CD4-positive, alpha-beta T cell treated with Interleukin-21 for 1 hour (primary cell): ENCODE data around the gene IFNA13.
"Not testable (repeated sequence)": the region's sequence is repeated elsewhere in the genome, so short reads cannot be mapped to it uniquely, and the experiment has no call there.

Experiments
- DNase-seq: peaks from one replicate; pipeline ENCODE4 v3.0.0-alpha.2; 2020

The IFNA13 gene

GRCh38 chr9:21367957-21368356, at the start of gene IFNA13:
IFNA13 (minus strand) TSS chr9:21368057; CDS start chr9:21368010, 47 bp downstream.
- DNase-seq, result no peak

DNA sequence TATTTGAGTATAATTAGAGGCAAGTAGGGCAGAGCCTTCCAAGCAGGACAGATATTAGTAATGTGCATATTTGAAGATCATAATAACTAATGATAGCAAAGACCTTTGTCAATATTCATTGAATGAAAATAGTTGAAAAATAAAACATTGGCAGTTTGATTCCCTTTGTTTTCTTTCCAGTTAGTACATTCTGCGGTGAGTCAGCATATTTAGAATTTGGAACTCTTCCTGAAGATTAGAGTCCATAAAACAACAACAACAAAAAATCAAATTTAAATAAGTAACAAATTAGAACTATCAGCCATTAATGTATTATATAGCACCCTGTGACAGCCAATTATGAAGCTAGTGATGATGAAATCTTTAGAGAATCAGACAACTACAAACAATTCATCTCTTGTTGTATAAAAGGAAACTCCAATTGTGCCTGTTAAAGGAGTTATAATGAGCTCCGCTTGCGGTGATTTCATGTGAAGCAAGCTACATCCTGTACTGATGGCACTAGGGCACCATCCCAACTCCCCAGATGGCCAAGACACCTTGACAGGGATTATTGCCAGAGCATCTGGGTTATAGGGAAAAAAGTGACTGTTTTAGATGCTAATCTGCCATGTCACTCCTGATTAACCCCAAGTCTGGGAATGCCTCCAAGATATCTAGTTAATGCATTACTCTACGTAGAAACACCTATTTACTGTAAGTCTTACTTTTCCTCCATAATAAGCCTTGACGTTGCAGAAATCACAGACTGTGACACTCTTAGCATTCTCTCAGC, 47.8 kb upstream of the IFNA13 start:
- no peak for DNase-seq

DNA sequence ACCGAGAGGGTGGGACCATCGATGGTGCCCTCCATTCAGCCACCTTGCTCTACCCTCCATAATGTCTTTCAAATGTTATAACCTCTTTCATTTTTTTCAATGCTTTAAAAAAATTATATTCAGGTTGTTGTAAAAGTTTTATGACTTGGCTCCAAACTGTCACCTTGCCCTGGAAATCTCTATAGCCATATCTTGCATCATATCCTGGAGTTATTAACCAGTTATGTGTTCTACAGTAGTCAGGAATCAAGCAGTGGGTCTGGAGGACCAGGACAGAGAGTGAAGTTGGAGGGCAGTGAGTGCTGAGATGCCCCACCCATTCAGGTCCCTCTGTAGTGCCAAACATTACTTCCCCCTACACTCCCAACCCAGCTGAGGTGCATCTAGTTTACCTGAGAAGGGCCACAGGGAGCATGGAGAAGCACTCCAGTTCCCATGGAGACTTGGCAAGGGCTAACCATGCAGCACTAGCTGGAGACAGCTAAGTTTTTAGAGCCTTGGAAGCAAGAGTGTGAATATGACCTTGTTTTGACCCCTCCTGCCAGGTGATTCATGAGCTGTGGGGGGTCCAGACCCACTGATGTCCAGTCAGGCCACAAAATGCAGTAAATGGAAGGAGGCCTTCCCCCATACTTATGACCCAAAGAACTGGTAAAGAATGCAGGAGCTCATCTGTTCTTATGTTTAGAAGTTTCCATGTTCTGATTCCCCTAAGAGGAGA, 46.5 kb upstream of the IFNA13 start:
- DNase-seq, result no peak

DNA sequence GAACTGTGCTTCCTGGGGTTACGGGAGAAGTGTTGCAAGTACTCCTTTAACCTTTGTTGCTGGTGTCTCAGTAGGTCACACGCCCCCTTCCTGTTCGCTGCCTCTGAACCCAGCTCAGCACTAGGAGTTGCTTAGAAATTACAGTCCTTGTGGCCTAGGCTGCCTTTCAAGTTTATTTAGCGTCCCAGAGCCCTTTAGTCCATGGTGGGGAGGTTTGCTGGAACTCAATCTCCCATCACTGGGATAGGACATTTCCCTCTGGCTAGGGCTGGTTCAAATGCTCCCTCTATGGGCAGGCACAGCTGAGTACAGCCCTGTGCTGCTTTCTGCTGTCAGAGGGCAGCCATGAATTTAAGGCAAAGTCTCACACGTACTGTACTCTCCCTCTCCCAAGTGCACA, 45.8 kb upstream of the IFNA13 start:
- peak; percentile 12 for DNase-seq

- no peak for DNase-seq
Observed at GRCh38 chr9:21413151-21413550, 45.3 kb upstream of the IFNA13 start.

DNA sequence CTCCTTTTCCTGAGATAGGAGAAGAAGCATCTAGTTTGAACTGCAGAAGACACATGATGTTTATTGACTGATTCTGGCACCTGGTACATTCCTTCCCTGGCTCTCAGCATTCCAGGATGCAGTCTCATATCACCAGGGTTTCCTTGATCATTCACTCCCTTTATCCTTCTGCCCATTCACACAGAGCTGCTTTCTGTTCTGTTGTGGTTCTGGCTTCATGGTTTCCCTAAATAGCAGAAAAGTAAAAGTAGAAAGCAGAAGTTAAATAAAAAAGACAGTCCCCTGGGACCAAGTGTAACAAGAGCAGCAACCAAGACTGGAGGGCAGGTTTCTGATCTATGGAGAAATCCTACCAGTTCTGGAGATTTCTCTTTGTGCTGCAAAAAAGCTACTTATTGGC, 44.2 kb upstream of the IFNA13 start:
- no peak for DNase-seq

DNA sequence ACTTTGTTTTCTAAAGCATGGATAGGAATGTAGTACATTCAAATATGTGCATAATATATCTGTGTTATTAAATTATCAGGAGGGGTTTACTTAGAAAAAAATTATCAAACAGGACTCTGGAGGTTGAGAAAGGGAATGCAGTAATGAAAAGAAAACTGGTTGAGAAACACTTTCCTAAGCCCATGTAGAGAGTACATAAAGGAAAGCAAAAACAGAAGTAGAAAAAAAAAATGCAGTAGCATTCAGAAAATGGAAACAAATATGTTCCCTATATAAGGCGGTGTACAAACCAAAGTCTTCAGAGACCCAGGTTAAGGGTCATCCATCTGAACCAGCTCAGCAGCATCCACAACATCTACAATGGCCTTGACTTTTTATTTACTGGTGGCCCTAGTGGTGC, 41.0 kb upstream of the IFNA13 start, which contains the start of gene IFNA8:
IFNA8 (plus strand) TSS at position 301 of the 400 bp plus-strand sequence; CDS start at position 361, 60 bp downstream.
- DNase-seq, result no peak

DNA sequence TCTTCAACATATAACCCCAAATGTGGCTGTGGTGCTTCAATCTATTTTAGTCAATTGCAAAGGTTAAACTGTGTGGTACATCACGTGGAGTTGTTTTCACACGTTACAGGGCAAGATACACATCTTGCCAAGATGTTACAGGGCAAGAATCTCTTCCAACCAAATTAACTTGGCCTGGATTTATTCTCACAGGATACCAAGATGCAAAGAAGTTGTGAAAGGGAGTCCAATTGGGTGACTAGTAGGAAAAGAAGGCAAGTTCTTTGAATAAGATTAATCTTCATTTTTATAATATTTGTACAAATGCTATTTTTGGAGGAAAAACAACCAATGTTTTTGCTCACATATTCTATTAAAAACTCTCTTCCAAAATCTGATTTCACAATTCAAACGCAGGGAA, 36.3 kb upstream of the IFNA13 start:
- no peak for DNase-seq

DNA sequence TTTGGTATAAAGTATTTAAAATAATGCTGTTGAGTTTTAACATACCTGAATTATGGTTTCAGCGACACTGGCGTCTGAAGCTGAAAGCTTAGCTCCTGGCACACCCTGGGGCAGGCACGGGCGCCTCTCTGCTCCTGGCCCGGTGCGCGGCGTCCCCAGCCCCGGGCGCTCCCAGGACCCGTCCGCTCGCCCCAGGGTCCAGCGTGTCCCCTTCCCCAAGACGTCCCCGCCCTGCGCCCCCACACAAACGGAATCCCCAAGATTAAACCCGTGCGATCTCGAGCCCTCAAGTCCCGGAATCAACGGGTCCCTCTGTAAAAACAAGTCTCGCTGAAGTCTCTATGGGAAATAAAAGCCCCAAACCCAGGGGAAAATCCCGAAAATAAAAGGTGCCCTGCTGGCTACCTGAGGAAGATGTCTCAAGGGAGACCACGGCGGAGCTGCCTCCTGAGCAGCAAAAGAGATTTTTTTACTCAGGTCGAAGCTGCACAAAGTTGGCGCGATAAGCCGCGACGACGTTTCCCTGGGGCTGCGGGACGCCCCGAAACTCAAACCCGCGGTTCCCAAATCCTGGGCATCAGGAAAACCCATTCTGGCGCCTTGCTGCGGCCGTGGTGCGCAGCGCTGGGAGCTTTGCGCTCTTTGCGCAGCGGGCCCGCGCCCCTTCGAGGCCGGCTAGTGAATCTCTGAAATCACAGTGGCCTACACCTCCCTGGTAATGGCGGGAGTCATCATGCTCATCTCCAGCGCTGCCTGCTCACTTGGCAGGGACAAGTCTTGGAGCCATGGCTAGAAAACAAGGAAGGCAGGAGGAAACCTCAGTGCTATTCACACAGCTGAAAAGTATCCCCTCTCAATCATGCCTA, 34.8 kb upstream of the IFNA13 start:
- no peak for DNase-seq

DNA sequence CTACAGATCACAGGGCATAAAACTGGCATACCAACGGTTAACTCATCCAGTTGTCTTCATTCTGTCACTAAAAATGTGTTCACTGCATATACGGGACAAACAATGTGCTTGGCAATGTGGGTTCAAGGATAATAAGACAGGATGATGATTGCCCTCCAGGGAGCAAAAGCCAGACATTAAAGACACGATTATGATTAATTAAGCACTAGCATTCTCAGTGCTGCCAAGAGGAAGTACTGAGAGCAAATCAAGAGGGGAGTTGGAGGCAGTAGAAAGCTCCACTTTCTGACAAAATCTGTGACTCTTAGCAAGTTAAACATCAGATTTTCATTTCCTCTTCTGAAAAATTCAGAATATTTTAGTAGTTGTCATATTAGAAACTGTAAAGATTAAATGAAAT, 32.1 kb upstream of the IFNA13 start:
- no peak for DNase-seq

- DNase-seq, result no peak
Observed at GRCh38 chr9:21398955-21399489, 31.2 kb upstream of the IFNA13 start.

DNA sequence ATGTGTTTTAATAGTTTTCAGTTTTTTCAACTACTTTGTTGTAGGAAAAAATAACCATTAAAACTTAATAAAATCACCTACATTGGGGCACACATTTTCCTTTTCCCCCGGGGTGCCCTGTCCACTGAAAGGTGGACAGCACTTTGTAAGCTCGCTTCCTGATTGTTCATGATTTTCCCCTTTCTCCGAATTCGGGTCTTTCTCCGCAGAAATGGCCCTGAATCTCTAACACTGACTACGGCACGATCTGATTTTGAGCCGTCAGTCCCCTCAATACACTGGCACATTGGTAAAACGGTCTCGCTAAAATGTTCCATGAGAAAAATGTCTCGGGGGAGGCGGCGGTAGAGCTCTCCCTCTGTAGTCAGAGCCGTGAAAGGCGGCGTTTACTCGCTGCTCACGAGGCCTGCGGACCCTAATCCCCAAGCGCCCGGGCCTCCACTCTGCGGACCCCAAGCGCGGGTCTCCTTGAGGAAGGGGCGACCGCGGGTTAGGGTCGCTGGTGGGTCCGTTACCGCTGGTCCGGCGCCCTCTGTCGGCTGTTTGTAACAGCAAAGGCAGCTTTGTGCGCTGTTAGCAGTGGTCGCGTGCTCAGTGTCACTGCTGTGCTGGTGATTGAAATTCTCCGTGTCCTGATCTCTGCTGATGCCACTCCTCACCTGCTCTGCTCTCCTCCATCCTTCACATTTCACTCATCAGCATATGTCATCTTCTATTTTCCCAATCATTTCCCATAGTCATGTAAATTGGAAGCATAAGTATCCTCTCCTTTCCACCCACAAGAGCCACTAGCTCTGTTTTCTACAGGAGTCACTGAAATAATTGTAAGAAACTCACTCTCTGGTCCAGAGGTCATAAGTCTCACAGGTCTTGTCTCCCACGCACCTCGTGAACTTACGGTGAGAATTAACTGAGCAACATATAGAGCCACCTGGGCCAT, 28.2 kb upstream of the IFNA13 start:
- DNase-seq, result peak; percentile 54

- peak; percentile 10 for DNase-seq
Observed at GRCh38 chr9:21392270-21392669, 24.4 kb upstream of the IFNA13 start.

GRCh38 chr9:21385131-21385670, 17.3 kb upstream of the IFNA13 start, which contains the start of gene IFNA2:
IFNA2 (minus strand) TSS chr9:21385398; CDS start chr9:21385329, 69 bp downstream.
- no peak for DNase-seq

- no peak for DNase-seq
Observed at GRCh38 chr9:21383627-21384026, 15.8 kb upstream of the IFNA13 start.

GRCh38 chr9:21381448-21382339, 13.8 kb upstream of the IFNA13 start:
- peak; percentile 30 for DNase-seq

DNA sequence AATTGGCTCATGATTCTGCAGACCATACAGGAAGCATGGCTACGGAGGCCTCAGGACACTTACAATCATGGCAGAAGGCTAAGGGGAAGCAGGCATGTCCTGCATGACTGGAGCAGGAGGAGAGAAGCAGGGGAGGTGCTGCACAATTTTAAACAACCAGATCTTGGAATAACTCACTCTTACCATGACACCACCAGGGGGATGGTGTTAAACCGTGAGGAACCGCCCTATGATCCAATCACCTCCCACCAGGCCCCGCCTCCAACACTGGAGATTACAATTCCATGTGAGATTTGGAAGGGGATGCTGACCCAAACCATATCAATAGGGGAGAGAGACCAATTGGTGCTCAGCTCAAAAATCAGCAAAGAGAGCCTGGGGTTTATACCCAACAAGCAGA, 3.6 kb upstream of the IFNA13 start:
- not testable (repeated sequence) for DNase-seq

GRCh38 chr9:21367169-21367568, 688 bp downstream of the IFNA13 start:
- DNase-seq, result not testable (repeated sequence)

GRCh38 chr9:21362287-21362686, 5.6 kb downstream of the IFNA13 start:
- DNase-seq, result no peak
